ENCODE data around the gene SLC16A6.

GRCh38 chr17:68322630-68323029 lies 31.7 kb upstream of the SLC16A6 start:
- TF ChIP-seq, protein P1, sequence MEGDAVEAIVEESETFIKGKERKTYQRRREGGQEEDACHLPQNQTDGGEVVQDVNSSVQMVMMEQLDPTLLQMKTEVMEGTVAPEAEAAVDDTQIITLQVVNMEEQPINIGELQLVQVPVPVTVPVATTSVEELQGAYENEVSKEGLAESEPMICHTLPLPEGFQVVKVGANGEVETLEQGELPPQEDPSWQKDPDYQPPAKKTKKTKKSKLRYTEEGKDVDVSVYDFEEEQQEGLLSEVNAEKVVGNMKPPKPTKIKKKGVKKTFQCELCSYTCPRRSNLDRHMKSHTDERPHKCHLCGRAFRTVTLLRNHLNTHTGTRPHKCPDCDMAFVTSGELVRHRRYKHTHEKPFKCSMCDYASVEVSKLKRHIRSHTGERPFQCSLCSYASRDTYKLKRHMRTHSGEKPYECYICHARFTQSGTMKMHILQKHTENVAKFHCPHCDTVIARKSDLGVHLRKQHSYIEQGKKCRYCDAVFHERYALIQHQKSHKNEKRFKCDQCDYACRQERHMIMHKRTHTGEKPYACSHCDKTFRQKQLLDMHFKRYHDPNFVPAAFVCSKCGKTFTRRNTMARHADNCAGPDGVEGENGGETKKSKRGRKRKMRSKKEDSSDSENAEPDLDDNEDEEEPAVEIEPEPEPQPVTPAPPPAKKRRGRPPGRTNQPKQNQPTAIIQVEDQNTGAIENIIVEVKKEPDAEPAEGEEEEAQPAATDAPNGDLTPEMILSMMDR (conservative IDR thresholded peaks at IDR 0.05; ENCODE audit: low read depth, low read length) = no peak
- TF ChIP-seq EZH2phosphoT487 (IDR thresholded peaks at IDR 0.05; ENCODE audit: borderline replicate concordance, low read length) (no peak), EZH2 (IDR thresholded peaks at IDR 0.05; ENCODE audit: low read length, unreplicated experiment) (no peak)

All from PC-3 (cell line).